A549 (cell line): Measurements from ENCODE around the gene TMEM238. TPM values are rescaled to one million over a fixed set of nuclear protein-coding genes. Genes with fewer than 3 reads are reported as not detected.

ENCODE experiments used
- BHLHE40 ChIP-seq: IDR thresholded peaks from 2 replicates; pipeline ENCODE4 v1.6.1; 2012; ENCODE audit warnings: low read depth, low read length, inconsistent platforms
- CBX2 ChIP-seq: fragments of 200-600 bp; sonication (generic); IDR thresholded peaks from 2 replicates; pipeline ENCODE4 v1.6.1; 2016; ENCODE audit warnings: low read depth, mild to moderate bottlenecking, borderline replicate concordance
- ESRRA ChIP-seq: fragments of 150-350 bp; IDR thresholded peaks from 2 replicates; pipeline ENCODE4 v1.6.1; 2014; ENCODE audit warnings: mild to moderate bottlenecking, low read length, borderline replicate concordance
- GATA3 ChIP-seq: IDR thresholded peaks from 2 replicates; pipeline ENCODE4 v1.6.1; 2012; ENCODE audit warnings: borderline replicate concordance
- HEYL ChIP-seq: fragments of 250-450 bp; sonication (Bioruptor Pico); IDR thresholded peaks from 2 replicates; pipeline ENCODE4 v1.8.0; 2021; ENCODE audit warnings: mild to moderate bottlenecking, moderate library complexity
- HOXB13 ChIP-seq: fragments of 250-450 bp; sonication (Bioruptor Pico); IDR thresholded peaks from 2 replicates; pipeline ENCODE4 v1.5.0; 2020; ENCODE audit warnings: low read depth, mild to moderate bottlenecking, moderate library complexity
- HOXB5 ChIP-seq: fragments of 250-450 bp; sonication (Bioruptor Pico); IDR thresholded peaks from 2 replicates; pipeline ENCODE4 v1.5.0; 2020; ENCODE audit warnings: mild to moderate bottlenecking, moderate library complexity
- KDM5A ChIP-seq: fragments of 200-600 bp; sonication (generic); IDR thresholded peaks from 2 replicates; pipeline ENCODE4 v1.6.1; 2016; ENCODE audit warnings: antibody characterized with exemption, mild to moderate bottlenecking
- MAFK ChIP-seq: fragments of 450-650 bp; IDR thresholded peaks from 2 replicates; pipeline ENCODE4 v1.6.1; 2014; ENCODE audit not compliant: partially characterized antibody
- MAZ ChIP-seq: fragments of 150-350 bp; IDR thresholded peaks from 2 replicates; pipeline ENCODE4 v1.6.1; 2014; ENCODE audit warnings: antibody characterized with exemption, low read depth, low read length, borderline replicate concordance
- MYC ChIP-seq: IDR thresholded peaks from 2 replicates; pipeline ENCODE4 v1.6.1; 2012; ENCODE audit warnings: mild to moderate bottlenecking, inconsistent platforms, low read length, improper control_type of control experiment, borderline replicate concordance
- POLR2A ChIP-seq: IDR thresholded peaks from 2 replicates; pipeline ENCODE4 v1.6.1; 2012; ENCODE audit warnings: mild to moderate bottlenecking, low read length
- POLR2AphosphoS2 ChIP-seq: conservative IDR thresholded peaks from 2 replicates; pipeline ENCODE4 v1.6.1; 2012; ENCODE audit warnings: low read length, improper control_type of control experiment, inconsistent platforms
- SREBF2 ChIP-seq: fragments of 450-650 bp; IDR thresholded peaks from 2 replicates; pipeline ENCODE4 v1.6.1; 2014; ENCODE audit warnings: mild to moderate bottlenecking, moderate library complexity
- TFCP2L1 ChIP-seq: fragments of 250-450 bp; sonication (Bioruptor Pico); IDR thresholded peaks from 2 replicates; pipeline ENCODE4 v1.5.0; 2021; ENCODE audit warnings: mild to moderate bottlenecking
- ZFP36 ChIP-seq: fragments of 450-650 bp; IDR thresholded peaks from 2 replicates; pipeline ENCODE4 v1.6.1; 2014; ENCODE audit warnings: borderline replicate concordance; ENCODE audit not compliant: partially characterized antibody
- polyA plus RNA-seq, 4 experiments: library from polyadenylated mRNA; depleted of rRNA in 3 of 4; stranded (reverse); fragments of >200 nt; fragmentation: RNase III in 1 of 4; extraction: RNeasy Plus Mini Kit Qiagen cat#74134 plus additional on column Dnase treatment in 1 of 4; gene quantifications; 2 replicates in 3 of 4; 3 replicates in 1 of 4; pipeline ENCODE4 v1.2.3, GENCODE V29; 2011 to 2017
- TF ChIP-seq, protein P1 (sequence below): fragments of >200 bp; sonication (Bioruptor Twin); formaldehyde crosslinking; IDR thresholded peaks from 3 replicates; pipeline ENCODE4 v1.5.1; 2016
- TF ChIP-seq, protein P2 (sequence below): fragments of 450-650 bp; IDR thresholded peaks from 2 replicates; pipeline ENCODE4 v1.6.1; 2014; ENCODE audit warnings: antibody characterized with exemption
- TF ChIP-seq, protein P3 (sequence below): fragments of >200 bp; sonication (Bioruptor Twin); formaldehyde crosslinking; IDR thresholded peaks from 2 replicates; pipeline ENCODE4 v1.6.1; 2016
- TF ChIP-seq, protein P4 (sequence below): IDR thresholded peaks from 2 replicates; pipeline ENCODE4 v1.6.1; 2012
- TF ChIP-seq, protein P5 (sequence below): fragments of 200-600 bp; sonication (generic); IDR thresholded peaks from 2 replicates; pipeline ENCODE4 v1.6.1; 2016; ENCODE audit warnings: antibody characterized with exemption, mild to moderate bottlenecking, moderate library complexity

TMEM238 gene
- polyA plus RNA-seq, 2 of the 4 experiments (the other 2 are of a cell fraction), result 0.70 to 2.5 TPM

DNA sequence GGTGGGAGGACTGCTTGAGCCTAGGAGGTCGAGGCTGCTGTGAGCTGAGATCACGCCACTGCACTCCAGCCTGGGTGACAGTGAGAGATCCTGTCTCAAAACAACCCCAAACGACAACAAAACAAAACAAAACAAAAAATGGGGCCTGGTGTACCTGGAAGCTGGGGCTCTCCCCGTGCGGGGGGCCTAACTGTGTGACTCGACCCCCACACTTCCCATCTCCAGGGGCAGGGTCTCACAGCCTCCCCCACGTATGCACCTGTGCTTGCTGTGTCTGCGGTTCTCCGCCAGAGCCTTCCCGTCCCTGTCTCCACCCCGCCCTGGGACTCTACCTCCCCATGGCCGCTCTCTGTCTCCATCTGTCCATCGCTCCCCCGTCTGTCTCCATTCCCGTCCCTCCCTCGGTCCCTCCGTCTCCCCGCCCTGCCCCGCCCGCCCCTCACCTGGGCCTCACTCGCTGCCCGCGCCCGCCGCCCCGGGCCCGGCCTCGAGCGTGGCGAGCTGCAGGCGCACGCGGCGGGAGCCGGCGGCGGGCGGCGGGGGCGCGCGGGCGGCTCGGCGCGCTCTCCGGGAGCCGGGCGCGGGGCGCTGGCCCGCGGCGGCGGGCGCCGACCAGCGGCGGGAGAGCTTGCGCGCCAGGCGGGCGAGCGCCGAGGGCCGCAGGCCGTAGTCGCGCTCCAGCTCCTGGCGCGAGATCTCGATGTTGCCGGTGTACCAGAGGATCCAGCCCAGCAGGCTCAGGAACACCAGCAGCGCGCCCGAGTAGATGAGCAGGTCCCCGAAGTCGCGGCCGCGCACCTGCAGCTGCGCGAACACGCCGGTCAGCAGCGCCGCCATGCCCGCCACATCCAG, 587 bp downstream of the TMEM238 start (continued):
- TF ChIP-seq, protein P1, sequence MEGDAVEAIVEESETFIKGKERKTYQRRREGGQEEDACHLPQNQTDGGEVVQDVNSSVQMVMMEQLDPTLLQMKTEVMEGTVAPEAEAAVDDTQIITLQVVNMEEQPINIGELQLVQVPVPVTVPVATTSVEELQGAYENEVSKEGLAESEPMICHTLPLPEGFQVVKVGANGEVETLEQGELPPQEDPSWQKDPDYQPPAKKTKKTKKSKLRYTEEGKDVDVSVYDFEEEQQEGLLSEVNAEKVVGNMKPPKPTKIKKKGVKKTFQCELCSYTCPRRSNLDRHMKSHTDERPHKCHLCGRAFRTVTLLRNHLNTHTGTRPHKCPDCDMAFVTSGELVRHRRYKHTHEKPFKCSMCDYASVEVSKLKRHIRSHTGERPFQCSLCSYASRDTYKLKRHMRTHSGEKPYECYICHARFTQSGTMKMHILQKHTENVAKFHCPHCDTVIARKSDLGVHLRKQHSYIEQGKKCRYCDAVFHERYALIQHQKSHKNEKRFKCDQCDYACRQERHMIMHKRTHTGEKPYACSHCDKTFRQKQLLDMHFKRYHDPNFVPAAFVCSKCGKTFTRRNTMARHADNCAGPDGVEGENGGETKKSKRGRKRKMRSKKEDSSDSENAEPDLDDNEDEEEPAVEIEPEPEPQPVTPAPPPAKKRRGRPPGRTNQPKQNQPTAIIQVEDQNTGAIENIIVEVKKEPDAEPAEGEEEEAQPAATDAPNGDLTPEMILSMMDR, result peak; percentile 64
- TF ChIP-seq MAZ (no peak), HOXB5 (CRISPR knock-in tag) (no peak), CBX2 (no peak), MYC (no peak), TFCP2L1 (CRISPR knock-in tag) (no peak), ESRRA (no peak), BHLHE40 (no peak), MAFK (no peak), POLR2A (no peak; the same call in 1 of the 2 replicates), KDM5A (no peak), SREBF2 (no peak), ZFP36 (no peak), POLR2AphosphoS2 (no peak), HEYL (CRISPR knock-in tag) (no peak), HOXB13 (CRISPR knock-in tag) (no peak), GATA3 (no peak)
- TF ChIP-seq, protein P2, sequence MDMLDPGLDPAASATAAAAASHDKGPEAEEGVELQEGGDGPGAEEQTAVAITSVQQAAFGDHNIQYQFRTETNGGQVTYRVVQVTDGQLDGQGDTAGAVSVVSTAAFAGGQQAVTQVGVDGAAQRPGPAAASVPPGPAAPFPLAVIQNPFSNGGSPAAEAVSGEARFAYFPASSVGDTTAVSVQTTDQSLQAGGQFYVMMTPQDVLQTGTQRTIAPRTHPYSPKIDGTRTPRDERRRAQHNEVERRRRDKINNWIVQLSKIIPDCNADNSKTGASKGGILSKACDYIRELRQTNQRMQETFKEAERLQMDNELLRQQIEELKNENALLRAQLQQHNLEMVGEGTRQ, result no peak
- TF ChIP-seq, protein P3, sequence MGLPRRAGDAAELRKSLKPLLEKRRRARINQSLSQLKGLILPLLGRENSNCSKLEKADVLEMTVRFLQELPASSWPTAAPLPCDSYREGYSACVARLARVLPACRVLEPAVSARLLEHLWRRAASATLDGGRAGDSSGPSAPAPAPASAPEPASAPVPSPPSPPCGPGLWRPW, result no peak
- TF ChIP-seq, protein P4, sequence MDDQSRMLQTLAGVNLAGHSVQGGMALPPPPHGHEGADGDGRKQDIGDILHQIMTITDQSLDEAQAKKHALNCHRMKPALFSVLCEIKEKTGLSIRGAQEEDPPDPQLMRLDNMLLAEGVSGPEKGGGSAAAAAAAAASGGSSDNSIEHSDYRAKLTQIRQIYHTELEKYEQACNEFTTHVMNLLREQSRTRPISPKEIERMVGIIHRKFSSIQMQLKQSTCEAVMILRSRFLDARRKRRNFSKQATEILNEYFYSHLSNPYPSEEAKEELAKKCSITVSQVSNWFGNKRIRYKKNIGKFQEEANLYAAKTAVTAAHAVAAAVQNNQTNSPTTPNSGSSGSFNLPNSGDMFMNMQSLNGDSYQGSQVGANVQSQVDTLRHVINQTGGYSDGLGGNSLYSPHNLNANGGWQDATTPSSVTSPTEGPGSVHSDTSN, result no peak
- TF ChIP-seq, protein P5, sequence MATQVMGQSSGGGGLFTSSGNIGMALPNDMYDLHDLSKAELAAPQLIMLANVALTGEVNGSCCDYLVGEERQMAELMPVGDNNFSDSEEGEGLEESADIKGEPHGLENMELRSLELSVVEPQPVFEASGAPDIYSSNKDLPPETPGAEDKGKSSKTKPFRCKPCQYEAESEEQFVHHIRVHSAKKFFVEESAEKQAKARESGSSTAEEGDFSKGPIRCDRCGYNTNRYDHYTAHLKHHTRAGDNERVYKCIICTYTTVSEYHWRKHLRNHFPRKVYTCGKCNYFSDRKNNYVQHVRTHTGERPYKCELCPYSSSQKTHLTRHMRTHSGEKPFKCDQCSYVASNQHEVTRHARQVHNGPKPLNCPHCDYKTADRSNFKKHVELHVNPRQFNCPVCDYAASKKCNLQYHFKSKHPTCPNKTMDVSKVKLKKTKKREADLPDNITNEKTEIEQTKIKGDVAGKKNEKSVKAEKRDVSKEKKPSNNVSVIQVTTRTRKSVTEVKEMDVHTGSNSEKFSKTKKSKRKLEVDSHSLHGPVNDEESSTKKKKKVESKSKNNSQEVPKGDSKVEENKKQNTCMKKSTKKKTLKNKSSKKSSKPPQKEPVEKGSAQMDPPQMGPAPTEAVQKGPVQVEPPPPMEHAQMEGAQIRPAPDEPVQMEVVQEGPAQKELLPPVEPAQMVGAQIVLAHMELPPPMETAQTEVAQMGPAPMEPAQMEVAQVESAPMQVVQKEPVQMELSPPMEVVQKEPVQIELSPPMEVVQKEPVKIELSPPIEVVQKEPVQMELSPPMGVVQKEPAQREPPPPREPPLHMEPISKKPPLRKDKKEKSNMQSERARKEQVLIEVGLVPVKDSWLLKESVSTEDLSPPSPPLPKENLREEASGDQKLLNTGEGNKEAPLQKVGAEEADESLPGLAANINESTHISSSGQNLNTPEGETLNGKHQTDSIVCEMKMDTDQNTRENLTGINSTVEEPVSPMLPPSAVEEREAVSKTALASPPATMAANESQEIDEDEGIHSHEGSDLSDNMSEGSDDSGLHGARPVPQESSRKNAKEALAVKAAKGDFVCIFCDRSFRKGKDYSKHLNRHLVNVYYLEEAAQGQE, result no peak
